ENCODE measurements around the gene LYRM2.

DNA sequence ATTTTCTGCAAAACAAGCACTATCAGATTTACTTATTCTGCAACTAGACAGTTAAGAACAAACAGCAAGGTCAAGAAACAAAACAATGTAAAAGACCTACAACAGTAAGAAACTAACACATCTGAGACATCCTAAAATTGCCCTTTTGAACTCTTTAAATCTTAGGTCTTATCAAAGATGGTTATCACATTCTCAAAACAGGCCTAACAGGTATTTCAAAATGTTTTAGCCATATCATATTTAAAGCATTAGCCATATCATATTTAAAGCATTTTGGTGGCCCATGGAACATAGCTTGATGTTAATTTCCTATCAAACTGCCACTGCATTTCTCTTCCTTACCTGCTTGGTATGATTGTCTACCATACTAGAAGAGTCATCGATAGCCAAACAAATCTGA, 11.1 kb upstream of the LYRM2 start:
- TF ChIP-seq CTCF (IDR thresholded peaks at IDR 0.05) (no peak), POLR2A (IDR thresholded peaks at IDR 0.05) (no peak)
